GM19023 (cell line): ENCODE results near the gene PDE3A.
"Not testable (repeated sequence)": the region's sequence is repeated elsewhere in the genome, so short reads cannot be mapped to it uniquely, and the experiment has no call there.

Experiments
- ATAC-seq: cut with Tn5 transposase; IDR thresholded peaks from one replicate; pipeline ENCODE4 v1.9.1; 2021; ENCODE audit warnings: mild to moderate bottlenecking, moderate library complexity; ENCODE audit not compliant: unreplicated experiment

PDE3A gene

DNA sequence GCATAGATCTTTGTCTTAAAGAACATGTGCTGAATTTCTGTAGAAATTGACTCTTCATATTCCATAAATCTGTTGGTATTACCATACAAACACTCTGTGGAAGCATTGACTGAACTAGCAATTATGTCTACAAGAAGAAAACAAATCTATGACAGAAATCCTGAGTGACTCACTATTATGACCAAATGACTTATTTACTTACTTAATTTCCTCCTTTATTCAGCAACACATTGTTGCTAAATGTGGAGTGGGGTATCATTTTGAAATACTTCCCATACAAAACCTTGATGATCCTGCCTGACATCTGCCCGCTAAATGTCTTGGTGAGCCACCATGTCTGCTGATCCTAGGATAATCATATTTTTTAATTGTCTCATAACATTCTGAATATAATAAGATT, 227.7 kb downstream of the PDE3A start:
- ATAC-seq = no peak

DNA sequence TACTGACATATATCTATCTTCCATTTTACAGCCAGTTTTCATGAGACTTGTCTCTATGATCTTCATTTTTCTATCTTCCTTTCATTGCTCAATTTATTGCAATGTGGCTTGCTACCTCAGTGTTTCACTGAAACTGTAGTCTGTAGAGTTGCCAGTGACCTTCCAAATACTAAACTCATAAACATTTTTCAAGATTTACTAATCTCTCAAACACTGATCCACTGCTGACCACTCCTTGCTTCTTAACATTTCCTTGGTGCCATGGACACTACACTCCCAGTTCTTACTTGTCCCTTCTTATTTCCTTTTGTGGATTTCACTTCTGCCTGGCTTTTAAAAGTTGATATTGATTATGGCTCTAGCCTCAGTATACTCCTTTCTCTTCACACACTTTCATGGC, 231.4 kb downstream of the PDE3A start:
- no peak for ATAC-seq

DNA sequence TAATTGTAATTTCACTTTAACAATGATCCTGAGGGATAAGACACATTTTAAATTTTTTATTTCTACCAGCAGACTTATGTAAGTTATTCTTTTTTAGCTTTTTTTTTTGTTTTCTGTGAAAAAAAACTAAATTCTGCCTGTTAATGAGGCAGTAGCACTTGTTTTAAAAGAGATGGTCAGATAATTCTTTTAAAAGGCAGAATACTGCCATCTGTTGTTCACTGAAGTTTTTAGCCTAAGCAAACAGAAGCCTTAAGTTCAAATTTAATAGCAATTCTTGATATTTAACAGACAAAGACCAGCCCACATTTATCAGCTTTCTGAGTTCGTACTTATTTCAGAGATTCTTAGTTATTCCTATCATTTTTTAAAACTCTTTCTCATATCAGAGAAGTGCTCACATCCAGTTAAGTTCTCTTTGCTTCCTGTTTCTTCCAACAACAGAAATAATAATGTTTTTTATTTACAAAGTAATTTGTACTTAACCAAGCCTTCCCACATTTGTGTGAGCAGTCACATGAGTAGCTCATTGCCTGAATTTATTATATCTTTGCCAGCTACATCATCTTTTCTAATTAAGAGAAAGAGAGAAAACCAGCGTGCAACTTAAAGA, 233.4 kb downstream of the PDE3A start:
- no peak for ATAC-seq

DNA sequence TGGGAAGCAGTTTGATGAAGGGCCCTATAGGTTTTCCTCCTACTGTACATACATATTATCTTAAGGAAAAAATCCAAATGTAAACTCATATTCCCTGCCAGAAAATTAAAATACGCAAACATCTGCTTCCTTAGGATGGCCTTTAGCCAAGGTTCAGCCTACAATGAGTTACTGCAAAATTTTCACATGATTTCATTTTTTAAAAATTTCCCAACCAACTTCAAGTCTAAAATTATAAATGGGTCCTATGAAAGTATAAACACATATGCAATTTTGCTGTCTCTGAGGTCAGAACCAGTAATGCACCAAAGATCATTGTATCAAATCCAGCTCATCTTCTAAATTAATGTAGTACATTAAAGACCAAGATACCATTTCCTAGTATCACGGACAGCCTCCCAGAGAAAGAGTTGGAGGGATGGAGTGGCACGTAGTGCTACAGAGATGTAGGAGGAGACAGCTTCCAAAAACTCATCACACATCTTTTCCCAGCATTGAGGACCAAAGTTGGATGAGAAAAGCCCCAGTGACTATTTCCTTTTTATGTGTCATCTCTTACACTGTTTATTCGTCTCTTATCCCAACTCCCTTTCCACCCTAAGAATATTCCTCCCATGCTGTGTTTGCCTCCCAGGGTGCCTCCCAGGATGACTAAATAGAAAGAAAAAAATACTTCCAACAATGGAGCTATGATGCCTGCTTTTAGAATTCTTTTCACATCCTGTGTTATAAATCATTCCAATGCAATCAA, 234.5 kb downstream of the PDE3A start:
- ATAC-seq = no peak

DNA sequence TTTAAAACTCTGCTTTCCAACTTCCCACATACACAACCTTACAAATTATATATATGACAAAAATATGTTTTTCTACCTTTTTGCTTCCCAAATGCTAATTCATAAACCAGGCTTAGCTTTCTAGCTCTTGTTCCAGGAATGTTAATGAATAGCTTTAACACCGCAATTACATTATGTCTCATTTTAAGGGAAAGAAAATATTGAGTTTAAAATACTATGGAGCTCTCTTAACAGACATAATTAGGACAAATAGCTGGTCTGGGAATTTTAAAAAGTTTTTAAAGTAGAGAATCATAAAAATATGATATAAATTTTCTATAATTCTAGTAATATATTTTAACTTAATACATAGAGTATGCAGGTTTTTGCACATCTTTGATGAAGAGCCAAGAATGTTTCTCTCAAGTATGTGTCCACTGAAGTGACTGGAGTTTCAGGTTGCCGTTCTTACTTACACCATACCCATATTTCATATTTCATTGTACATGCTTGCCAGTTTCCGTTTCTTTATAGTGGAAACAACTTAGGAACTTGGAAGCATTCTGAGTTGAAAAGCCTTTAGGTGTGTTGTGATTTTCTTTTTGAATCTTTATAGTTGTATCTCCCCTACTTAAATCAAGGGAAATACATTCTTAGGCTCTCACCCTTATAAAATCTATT, 236.2 kb downstream of the PDE3A start:
- no peak for ATAC-seq

DNA sequence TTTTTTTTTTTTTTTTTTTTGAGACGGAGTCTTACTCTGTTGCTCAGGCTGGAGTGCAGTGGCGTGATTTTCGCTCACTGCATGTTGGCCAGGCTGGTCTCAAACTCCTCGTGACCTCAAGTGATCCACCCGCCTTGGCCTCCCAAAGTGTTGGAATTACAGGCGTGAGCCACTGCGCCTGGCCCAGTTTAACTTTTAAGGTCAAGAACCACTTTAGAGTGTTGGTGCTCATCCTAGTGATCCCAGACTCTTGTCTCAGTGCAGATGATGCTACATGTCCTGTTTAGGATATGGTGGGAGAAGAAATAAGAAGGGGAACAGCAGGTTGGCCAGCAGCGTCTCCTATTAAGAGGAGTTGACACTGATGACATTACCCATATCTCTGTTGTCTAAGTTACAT, 246.7 kb downstream of the PDE3A start:
- not testable (repeated sequence) for ATAC-seq

DNA sequence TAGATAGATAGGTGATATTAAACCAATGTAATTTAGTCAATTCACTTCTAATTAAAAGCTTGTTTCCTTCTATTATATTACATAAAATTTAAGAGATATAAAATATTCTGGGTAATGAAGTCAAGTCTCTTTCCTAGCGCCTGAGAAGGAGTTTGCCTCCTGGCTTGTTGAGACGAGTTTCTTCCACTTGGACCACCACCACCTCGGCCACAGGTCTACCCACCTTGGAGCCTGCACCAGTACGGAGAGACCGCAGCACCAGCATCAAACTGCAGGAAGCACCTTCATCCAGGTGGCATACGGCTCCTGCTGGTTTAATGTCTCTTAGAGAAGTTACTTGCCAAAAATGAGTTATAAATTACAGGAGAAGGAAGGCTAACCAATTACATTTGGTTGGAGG, 247.8 kb downstream of the PDE3A start:
- no peak for ATAC-seq

DNA sequence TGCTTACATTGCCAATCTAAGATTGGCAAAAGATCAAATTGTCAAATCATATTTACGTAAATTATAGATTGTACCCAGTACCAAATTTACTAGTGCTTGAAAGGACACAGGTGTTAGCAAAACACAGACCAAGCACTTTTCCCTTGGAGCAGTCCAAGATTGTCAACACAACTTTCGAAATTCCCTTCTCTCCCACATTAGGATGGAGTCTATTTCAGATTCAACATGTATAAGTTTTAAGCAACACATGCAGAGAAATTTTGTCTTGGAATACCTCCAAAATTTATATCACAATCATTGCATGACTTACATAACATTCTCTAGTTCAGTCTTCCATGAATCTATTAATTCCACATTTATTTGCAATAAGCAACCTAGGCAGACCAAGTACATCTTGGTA, 251.9 kb downstream of the PDE3A start:
- no peak for ATAC-seq

DNA sequence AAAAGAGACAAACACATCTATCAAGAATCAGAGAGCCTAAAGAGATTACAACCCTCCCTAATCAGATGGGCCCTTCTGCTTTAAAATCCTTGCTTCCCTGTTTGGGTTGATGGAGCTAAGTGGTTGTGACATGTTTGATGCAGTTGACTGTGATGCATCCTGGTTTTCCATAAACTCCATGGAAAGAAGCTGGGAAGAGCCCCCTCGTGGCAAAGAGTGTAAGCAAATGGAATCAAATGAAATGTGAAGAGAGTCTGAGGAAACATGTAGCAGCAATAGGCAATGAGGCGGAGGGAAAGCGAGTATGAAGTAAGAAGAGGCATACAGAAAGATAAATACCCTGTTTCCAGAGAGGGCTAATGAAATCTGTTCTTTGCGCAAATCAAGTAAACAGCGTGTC, 256.4 kb downstream of the PDE3A start:
- no peak for ATAC-seq

DNA sequence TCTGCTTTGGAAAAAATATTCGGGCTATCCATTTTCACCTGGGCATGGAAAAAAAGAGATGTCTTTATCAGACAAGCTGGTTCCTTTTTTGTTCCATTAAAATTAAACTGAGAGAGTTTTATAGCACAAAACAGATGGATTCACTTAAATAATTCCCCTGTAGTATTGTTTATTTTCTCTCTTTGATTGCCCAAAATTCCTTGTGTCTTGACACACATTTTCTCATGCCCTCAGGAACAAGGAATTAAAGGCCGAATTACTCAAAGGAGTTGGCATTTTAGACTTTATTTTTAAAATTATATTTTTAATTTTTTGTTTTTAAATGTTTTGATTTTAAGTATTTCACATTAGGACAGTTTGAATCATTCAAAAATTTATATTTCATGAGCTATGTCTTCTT, 257.2 kb downstream of the PDE3A start:
- no peak for ATAC-seq

DNA sequence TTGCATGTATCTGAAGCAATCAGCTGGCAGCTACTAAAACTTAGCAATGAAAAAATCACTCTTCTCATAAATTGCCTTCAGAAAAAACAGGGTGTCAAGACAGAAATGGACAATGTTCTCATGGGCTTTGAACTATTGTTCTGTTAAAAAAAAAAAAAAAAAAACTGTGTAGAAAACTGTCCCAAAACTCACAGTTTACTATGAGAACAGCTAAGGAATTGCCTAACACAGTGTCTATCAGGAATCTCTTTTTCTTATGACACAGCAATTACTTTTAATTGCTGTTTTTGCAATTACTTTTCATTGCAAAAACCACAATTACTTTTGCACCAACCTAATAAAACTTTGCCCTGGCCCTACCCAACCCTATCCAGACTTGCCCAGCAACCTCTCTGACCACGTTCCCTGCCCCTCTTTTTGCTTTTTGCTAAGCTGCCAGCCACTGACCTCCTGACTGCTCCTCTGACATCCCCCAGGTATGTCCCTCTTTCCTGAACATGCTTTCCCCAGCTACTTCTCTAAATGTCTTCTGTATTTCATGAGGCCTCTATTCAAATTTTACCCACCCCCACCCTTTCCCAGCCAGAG, 258.8 kb downstream of the PDE3A start:
- ATAC-seq = no peak

DNA sequence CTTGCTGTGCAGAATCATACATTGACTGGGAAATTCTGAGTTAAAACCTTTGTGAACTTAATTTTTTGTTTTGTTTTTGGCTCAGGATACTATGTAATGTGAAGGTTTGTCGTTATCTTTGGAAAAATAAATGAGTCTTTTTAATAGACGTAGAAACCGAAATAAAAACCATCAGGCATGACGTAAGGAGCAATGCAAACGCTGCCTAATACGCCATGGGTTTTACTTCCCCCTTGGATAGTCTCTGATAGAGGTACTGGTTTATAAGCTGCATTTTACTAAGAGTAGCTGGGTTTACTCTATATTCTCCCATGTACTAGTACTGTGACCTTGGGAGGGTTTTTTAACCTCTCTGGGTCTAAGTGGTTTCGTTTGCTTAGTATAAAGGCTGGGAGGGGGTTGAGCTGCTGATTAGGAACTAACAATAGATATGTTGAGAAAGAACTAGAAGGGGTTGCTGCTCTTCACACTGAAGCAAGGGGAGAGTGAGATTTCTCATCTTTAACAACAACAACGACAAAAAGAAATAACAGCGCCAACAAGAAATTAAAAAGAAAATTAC, 260.0 kb downstream of the PDE3A start:
- ATAC-seq = no peak

DNA sequence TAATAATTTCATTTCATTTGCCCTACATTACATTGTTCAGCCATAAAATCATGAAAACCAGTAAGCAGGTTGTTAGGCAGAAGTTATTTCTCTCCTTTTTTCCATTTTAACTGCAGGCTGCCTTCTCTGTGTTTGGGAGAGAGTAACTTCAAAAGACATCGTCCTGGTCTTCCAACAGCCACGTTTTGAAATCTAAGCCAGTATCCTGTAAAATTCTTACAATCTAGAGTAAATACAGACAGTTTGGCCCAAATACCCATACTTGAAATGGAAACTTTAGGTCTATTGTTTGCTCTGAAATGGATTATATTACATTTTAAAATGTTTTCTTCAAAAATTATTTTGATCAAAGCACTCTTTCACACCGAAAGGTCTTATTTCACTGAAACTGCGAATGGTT, 260.7 kb downstream of the PDE3A start:
- no peak for ATAC-seq

DNA sequence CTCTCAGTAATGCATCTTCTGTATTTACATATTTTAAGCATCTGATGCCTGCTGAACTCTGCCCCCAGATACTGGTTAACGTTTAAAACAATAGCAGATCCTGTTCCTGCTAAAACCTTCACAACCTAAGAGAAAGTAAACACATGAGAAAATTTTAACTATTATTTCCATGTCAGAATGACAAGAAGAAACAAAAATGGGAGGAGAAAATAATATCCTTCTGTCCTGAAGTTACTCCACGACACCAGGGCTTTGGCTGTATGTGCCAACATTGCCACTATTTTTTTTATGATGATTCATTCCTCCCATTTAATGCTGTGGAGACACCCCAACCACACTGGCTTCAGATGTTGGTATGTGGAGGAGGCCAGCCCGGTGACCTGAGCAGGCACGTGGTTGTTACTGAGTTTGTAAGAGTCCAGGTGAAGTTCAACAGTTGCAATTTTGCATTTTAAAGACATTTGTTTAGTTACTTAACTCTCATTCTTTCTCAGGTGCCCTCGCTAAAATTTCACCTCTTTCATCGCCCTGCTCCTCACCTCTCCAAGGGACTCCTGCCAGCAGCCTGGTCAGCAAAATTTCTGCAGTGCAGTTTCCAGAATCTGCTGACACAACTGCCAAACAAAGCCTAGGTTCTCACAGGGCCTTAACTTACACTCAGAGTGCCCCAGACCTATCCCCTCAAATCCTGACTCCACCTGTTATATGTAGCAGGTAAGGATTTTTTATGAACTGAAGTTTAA, 261.2 kb downstream of the PDE3A start:
- no peak for ATAC-seq

DNA sequence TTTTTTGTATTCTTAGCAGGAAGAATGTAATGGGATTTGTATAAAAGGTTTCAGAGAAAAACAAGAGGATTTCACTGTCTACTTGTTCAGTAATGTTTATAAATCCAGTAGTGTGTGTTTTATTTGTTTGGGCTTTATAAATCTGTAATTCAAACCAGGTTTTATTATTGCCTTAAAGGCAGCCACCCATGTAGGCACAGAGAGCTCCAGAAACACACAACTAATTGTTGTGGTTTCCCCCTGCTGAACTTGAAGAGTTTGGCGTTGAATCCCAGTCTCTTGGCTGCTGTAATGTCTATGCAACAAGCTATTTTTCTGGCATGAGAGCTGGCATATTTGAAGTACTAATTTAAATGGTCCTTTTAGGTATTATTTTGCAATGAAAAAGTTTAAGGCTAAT, 263.4 kb downstream of the PDE3A start:
- no peak for ATAC-seq

DNA sequence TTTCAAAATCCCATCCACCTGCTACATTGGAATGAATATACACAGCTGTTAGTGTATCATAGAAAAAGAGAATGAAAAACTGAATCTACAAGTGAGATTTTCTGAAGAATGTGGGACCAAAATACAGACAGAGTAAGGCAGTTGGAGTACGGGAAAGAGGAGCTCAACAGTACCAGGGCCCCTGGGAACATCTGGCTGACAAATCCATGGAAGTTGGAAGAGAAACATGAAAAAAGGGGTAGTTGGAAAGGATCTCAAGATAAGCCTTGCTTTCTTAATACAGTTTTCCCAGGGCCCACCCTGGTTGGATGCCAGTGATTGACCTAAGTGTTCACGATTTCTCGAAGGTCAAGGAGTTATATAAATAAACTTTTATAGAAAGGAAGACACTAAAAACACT, 272.8 kb downstream of the PDE3A start:
- no peak for ATAC-seq

DNA sequence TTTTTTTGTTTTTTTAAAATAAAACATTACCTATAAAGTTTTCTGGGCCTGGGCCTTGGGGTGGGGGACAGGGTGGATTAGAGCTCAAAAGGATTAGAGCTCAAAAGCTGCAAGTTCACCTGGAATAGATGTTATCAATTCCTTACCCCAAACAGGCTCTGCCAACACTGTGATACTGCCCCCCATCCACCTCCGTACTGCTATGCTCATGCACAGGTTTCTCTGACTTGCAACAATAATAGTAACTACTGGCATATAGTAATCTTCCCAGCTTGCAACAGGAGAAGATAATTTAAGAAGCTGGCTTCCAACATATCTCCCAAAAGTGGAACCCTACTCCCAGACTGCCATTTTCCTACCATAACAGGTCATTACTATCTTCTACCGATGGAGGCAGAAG, 275.5 kb downstream of the PDE3A start:
- no peak for ATAC-seq

DNA sequence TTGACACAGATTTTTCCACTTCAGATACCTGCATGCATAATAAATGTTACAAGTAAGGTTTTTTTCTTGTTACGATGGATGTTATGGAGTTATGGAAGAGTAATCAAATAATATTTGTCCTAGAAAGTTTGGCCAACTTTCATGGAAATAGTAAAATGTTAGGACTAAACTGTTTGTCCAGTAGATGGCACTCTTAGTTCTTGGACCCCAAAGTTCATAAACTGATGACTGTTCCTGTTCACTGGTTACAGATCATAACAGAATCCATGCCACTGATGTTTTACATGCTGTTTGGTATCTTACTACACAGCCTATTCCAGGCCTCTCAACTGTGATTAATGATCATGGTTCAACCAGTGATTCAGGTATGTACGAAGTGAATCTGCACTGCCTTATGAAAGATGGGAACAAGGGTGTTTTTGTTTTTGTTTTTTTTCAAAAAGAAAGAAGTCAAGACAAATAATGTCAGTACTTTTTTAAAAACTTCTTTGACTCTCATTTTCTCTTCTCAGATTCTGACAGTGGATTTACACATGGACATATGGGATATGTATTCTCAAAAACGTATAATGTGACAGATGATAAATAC, 278.0 kb downstream of the PDE3A start:
- no peak for ATAC-seq

DNA sequence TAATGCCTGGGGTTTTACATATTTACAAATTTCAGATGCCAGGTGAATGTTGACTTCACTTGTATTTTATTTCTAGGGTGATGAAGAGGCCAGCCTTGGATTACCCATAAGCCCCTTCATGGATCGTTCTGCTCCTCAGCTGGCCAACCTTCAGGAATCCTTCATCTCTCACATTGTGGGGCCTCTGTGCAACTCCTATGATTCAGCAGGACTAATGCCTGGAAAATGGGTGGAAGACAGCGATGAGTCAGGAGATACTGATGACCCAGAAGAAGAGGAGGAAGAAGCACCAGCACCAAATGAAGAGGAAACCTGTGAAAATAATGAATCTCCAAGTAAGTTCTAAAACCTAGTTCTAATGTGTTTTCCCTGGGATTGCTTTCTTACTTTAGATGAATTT, 285.5 kb downstream of the PDE3A start:
- no peak for ATAC-seq

DNA sequence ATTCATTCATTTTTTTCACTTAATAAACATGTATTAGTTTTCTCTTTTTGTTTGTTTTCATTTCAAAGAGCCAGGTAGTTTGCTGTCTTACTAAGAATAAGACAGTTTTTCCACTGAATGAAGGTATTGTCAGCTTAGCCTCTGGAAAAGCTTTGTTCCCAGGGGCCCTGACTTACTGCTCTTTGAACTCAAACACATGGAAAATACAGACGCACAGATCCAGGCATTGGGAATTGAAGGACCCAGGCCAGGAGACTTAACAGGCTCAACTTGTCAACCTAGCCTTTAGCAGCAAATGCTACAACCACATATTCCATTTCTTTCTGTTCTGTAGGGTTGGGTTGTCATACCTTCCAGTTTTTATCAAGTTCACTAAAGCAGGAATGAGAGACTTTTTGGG, 288.3 kb downstream of the PDE3A start:
- ATAC-seq = no peak

DNA sequence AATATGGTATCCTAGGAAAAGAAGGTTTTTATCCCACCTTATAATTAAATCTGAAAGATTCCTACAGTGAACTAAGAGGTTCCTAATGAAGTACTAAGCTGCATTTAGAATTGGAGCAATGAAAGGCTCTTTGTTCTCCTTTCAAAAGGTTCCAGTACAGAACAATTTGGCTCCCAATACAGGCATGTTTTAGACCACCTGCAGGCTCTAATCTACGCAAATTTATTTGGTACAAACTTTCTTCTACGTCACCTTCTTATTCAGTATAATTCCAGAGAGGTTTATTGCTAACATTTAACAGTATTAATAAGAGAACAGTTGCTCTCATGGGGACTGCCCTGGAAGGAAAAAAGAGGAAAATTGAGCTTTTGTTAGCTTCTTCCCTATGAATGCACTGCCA, 289.2 kb downstream of the PDE3A start:
- ATAC-seq = no peak
